Kidney capillary endothelial cell (primary cell): ENCODE data around the gene NPHP1.
"Not testable (repeated sequence)": the region's sequence is repeated elsewhere in the genome, so short reads cannot be mapped to it uniquely, and the experiment has no call there.

ENCODE experiments used
- DNase-seq: peaks from one replicate; pipeline ENCODE4 v3.0.0-alpha.2; 2018; ENCODE audit warnings: low spot score

The NPHP1 gene

GRCh38 chr2:110103061-110103961 lies 101.5 kb downstream of the NPHP1 start:
- DNase-seq: no peak

- DNase-seq: peak; percentile 66
These were observed 102.7 kb downstream of the NPHP1 start for GRCh38 chr2:110101901-110102803.

- DNase-seq: peak; percentile 99
These were observed 103.5 kb downstream of the NPHP1 start for GRCh38 chr2:110101280-110101844.

GRCh38 chr2:110100880-110101279 lies 103.9 kb downstream of the NPHP1 start:
- not testable (repeated sequence) for DNase-seq

- peak; percentile 52 for DNase-seq
These were observed 104.3 kb downstream of the NPHP1 start for GRCh38 chr2:110100480-110100879.

- no peak for DNase-seq
These were observed 105.2 kb downstream of the NPHP1 start for GRCh38 chr2:110099471-110100225.

- no peak for DNase-seq
These were observed 105.8 kb downstream of the NPHP1 start for GRCh38 chr2:110099038-110099425.

- DNase-seq: no peak
These were observed 107.2 kb downstream of the NPHP1 start for GRCh38 chr2:110097506-110098220.

- no peak for DNase-seq
These were observed 108.7 kb downstream of the NPHP1 start for GRCh38 chr2:110095994-110096633.

- DNase-seq: not testable (repeated sequence)
These were observed 109.8 kb downstream of the NPHP1 start for GRCh38 chr2:110094884-110095534.

GRCh38 chr2:110093924-110094323 lies 110.9 kb downstream of the NPHP1 start:
- DNase-seq: not testable (repeated sequence)

GRCh38 chr2:110090164-110090563 lies 114.6 kb downstream of the NPHP1 start:
- DNase-seq: not testable (repeated sequence)

GRCh38 chr2:110083757-110084156 lies 121.1 kb downstream of the NPHP1 start:
- not testable (repeated sequence) for DNase-seq

GRCh38 chr2:110083162-110083561 lies 121.7 kb downstream of the NPHP1 start:
- not testable (repeated sequence) for DNase-seq

GRCh38 chr2:110078104-110078503 lies 126.7 kb downstream of the NPHP1 start:
- not testable (repeated sequence) for DNase-seq

- DNase-seq: not testable (repeated sequence)
These were observed 128.9 kb downstream of the NPHP1 start for GRCh38 chr2:110075896-110076295.
